ENCODE results near the gene BRD9. TPM values are rescaled to one million over a fixed set of nuclear protein-coding genes. Genes with fewer than 3 reads are reported as not detected.
"Not testable (repeated sequence)": the region's sequence is repeated elsewhere in the genome, so short reads cannot be mapped to it uniquely, and the experiment has no call there.

Gene BRD9
- total RNA-seq, 2 donors from 2014 or later, result 28.6 to 36.0 TPM

- DNase-seq (ENCODE audit: low spot score), result peak; percentile 85
- intact Hi-C loops (cut with DNase I), result loop anchor here in 1 of 2 donors (5.0 kb wide), 1 partner anchor 84 kb away; no protein-coding TSS in a partner anchor
Measured at GRCh38 chr5:841531-842401, 50.8 kb downstream of the BRD9 start.

GRCh38 chr5:840974-841435 is 51.6 kb downstream of the BRD9 start:
- intact Hi-C loops (cut with DNase I), result loop anchor here in 1 of 2 donors (5.0 kb wide), 1 partner anchor 84 kb away; no protein-coding TSS in a partner anchor
- peak; percentile 68 for DNase-seq (ENCODE audit: low spot score)

DNA sequence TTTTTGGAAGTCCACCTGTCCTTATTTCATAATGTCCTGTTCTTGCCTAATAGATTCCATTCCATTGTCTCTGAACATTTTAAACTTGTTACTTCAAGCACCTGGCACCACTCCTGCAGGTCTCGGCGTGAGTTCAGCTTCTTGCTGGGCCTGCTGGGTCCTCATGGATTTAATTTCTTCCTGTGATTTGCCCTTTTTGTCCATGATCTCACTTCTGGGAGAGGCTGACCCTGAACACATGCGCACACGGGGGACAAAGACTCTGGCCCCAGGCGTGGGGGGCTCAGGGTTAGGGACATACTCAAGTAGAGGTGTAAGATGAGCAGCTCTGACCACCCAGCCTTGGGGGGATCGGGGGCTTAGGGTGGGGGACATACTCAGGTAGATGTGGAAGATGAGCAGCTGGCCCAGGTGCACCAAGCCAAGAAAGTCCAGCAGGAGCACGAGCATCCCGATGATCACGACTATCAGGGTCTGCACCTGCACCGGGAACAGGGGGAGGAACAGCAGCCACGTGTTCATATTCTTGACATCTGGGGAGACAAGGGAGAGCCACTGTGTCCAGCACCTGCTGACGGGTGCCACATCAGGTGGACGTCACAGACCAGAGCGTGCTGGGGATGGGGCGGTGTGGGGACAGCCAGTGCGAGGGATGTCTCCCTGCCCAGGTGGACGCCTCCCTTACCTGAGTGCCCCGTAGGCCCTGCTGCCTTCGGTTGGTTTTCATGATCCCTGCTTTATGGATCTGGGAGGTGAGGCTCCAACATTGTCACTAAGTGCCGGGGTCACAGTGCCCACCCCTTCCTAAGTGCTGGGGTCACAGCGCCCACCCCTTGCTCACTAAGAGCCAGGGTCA is 52.3 kb downstream of the BRD9 start:
- DNase-seq (ENCODE audit: low spot score), result peak; percentile 84
- intact Hi-C loops (cut with DNase I), result loop anchor here in 1 of 2 donors (5.0 kb wide), 1 partner anchor 83 kb away; no protein-coding TSS in a partner anchor

DNA sequence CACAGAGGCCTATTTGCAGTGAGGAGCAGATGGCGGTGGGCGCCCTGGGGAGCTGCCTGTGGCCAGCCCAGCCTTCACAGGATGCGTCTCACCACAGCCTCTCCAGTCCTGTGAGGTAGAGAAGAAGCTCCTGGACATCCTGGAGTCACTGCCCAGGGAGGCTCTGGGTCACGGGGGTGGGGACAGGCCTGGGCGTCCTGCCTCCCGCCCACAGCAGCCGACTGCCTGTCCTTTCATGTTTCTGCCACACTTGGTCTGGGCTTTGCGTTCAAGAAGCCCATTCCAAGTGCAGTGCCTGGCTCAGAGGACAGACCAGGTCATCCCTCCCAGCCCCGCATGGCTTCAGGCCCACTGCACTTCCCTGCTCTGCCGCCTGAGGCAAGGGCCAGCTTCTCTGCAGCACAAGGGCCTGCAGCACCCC is 54.2 kb downstream of the BRD9 start:
- peak; percentile 84 for DNase-seq (ENCODE audit: low spot score)
- intact Hi-C loops (cut with DNase I), result not testable (repeated sequence)

DNA sequence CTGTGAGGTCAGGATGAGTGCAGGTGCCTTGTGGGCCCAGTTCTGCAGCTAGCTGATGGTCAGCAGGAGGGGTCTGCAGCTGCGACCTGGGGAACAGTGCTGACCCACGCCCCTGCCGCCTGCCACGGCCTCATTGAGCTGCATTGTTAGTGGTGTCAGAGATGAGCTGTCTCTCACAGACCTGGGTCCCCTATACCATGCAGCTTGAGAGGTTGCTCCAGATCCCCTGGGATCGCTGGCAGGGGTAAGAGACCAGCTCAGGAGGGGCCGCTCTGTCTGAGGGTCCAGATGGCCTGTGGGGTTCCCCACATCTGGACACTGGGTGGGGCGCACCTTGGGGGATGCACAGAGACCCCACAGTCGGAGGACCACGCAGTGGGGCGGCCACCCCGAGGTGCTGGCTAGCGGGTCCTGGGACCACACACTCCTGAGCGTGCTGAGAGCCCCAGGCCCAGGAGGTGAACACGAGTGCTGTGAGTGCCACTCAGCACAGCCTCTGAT is 54.9 kb downstream of the BRD9 start:
- intact Hi-C loops (cut with DNase I), result not testable (repeated sequence)
- peak; percentile 48 for DNase-seq (ENCODE audit: low spot score)

GRCh38 chr5:835933-836612 is 56.5 kb downstream of the BRD9 start:
- intact Hi-C loops (cut with DNase I), result not testable (repeated sequence)
- peak; percentile 20 for DNase-seq (ENCODE audit: low spot score)

GRCh38 chr5:834013-834412 is 58.6 kb downstream of the BRD9 start:
- DNase-seq (ENCODE audit: low spot score); intact Hi-C loops (cut with DNase I): not testable (repeated sequence)

DNA sequence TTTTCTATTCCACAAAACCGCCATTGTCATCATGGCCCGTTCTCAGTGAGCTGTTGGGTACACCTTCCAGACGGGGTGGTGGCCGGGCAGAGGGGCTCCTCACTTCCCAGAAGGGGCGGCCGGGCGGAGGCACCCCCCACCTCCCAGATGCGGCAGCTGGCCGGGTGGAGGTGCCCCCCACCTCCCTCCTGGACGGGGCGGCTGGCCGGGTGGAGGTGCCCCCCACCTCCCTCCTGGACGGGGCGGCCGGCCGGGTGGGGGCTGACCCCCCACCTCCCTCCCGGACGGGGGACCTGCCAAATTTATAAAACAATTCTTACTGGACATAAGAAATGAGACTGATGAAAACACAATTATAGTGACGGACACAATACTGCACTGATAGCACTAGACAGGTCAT is 64.4 kb downstream of the BRD9 start:
- intact Hi-C loops (cut with DNase I); DNase-seq (ENCODE audit: low spot score): not testable (repeated sequence)

DNA sequence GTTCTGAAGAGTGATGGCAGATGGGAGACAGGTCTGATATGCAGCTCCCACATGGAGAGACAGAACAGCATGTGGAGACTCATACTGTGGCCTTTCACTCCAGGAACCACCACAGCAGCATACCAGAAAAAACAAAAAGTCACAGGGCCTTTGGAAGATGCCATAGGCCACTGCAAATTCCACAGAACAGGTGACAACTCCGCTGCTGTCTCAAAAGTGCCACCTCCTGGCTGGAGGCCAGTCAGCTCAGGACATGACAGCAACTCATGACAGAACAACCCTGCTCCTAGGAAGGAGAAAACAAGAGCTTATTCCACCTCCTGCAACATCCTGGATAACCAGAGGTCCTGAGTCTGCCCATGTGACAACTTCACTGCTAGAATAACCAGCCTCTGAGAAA is 67.1 kb downstream of the BRD9 start:
- DNase-seq (ENCODE audit: low spot score); intact Hi-C loops (cut with DNase I): not testable (repeated sequence)

DNA sequence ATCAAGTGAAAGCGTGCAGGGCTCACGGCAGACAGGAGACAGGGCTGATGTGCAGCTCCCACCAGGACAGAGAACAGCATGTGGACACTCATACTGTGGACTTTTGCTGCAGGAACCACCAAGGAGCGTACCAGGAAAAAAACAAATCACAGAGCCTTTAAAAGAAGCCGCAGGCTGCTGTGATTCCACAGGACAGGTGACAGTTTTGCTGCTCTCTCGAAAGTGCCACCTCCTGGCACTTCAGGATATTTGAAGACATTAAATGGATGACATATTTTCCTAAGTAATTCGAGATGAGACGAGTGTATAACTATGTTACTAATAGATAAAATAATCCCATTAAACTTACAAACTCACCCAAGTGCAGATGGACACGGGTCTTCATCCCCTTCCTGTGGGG is 71.1 kb downstream of the BRD9 start:
- DNase-seq (ENCODE audit: low spot score), result no peak
- intact Hi-C loops (cut with DNase I), result no loop called here

GRCh38 chr5:820245-820644 is 72.4 kb downstream of the BRD9 start:
- no peak for DNase-seq (ENCODE audit: low spot score)
- intact Hi-C loops (cut with DNase I), result no loop called here

- intact Hi-C loops (cut with DNase I), result no loop called here
- DNase-seq (ENCODE audit: low spot score), result no peak
Measured at GRCh38 chr5:819078-819477, 73.5 kb downstream of the BRD9 start.

DNA sequence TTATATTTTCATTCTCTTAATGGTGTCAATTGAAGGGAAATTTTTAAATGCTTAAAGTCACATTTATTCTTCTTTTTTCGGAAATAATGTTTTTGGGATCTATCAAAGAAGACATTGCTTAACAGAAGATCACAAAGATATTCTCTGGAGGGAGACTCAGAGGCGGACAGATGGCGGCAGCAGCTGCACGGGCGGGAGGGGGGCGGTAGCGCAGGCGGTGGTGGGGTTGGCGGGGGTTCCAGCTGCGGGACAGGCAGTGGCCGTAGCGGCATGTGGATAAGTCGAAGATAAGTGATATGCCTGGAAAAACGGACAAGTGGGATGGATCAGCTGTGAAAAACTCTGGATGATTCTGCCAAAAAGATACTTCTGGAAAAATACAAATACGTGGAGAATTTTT is 76.4 kb downstream of the BRD9 start:
- DNase-seq (ENCODE audit: low spot score), result no peak
- intact Hi-C loops (cut with DNase I), result no loop called here

GRCh38 chr5:815449-815848 is 77.2 kb downstream of the BRD9 start:
- DNase-seq (ENCODE audit: low spot score), result no peak
- intact Hi-C loops (cut with DNase I), result no loop called here

Other genes with a start within 250 kb of the BRD9 start
- 10 to 100 TPM in 1 of 2 donors, 1 to 10 TPM in 1; 9.8 to 10.8 TPM for gene TPPP, start 199.4 kb downstream of the BRD9 start, total RNA-seq
- 10 to 100 TPM in 1 of 2 donors, 1 to 10 TPM in 1; 9.1 to 14.9 TPM for gene ZDHHC11B, start 108.1 kb downstream of the BRD9 start, total RNA-seq
- gene ZDHHC11, start 41.8 kb downstream of the BRD9 start, total RNA-seq, result 10 to 100 TPM in 1 of 2 donors, 1 to 10 TPM in 1; 8.9 to 29.1 TPM
- 1 to 10 TPM in 1 of 2 donors, under 1 TPM in 1; 0.95 to 1.6 TPM for gene TRIP13, start 83 bp upstream of the BRD9 start, total RNA-seq
- 1 to 10 TPM; 2.7 to 5.0 TPM for gene NKD2, start 116.0 kb upstream of the BRD9 start, total RNA-seq
- gene SLC12A7, start 219.3 kb upstream of the BRD9 start, total RNA-seq, result 10 to 100 TPM; 23.8 to 34.6 TPM

All from posterior vena cava (tissue), 2 donors.